A549 (cell line): ENCODE measurements around the gene LBX2. TPM values are rescaled to one million over a fixed set of nuclear protein-coding genes. Genes with fewer than 3 reads are reported as not detected.

ENCODE experiments used
- polyA plus RNA-seq, 4 experiments: library from polyadenylated mRNA; depleted of rRNA in 3 of 4; stranded (reverse); fragments of >200 nt; fragmentation: RNase III in 1 of 4; extraction: RNeasy Plus Mini Kit Qiagen cat#74134 plus additional on column Dnase treatment in 1 of 4; gene quantifications; 2 replicates in 3 of 4; 3 replicates in 1 of 4; pipeline ENCODE4 v1.2.3, GENCODE V29; 2011 to 2017

LBX2 gene
- polyA plus RNA-seq, 2 of the 4 experiments (the other 2 are of a cell fraction) = 0.84 to 2.4 TPM

Other genes starting within 250 kb of the LBX2 start
- gene SLC4A5, start 156.2 kb downstream of the LBX2 start, polyA plus RNA-seq (2011; rRNA removed) = 1.1 and 1.3 TPM in 2 replicates
- gene SLC4A5, start 156.2 kb downstream of the LBX2 start, polyA plus RNA-seq (2017; fragmentation: RNase III; extraction: RNeasy Plus Mini Kit Qiagen cat#74134 plus additional on column Dnase treatment) = 0.38 to 0.63 TPM (median 0.50 TPM) in 3 replicates
- 95.1 and 99.1 TPM in 2 replicates for gene DCTN1, start 119.3 kb downstream of the LBX2 start, polyA plus RNA-seq (2011; rRNA removed)
- gene DCTN1, start 119.3 kb downstream of the LBX2 start, polyA plus RNA-seq (2017; fragmentation: RNase III; extraction: RNeasy Plus Mini Kit Qiagen cat#74134 plus additional on column Dnase treatment) = 104 to 107 TPM (median 106 TPM) in 3 replicates
- 0.88 and 1.6 TPM in 2 replicates for gene C2orf81, start 78.0 kb downstream of the LBX2 start, polyA plus RNA-seq (2011; rRNA removed)
- gene C2orf81, start 78.0 kb downstream of the LBX2 start, polyA plus RNA-seq (2017; fragmentation: RNase III; extraction: RNeasy Plus Mini Kit Qiagen cat#74134 plus additional on column Dnase treatment) = 1.9 to 2.4 TPM (median 2.0 TPM) in 3 replicates
- gene WDR54, start 77.9 kb downstream of the LBX2 start, polyA plus RNA-seq (2011; rRNA removed) = 47.4 and 59.1 TPM in 2 replicates
- gene WDR54, start 77.9 kb downstream of the LBX2 start, polyA plus RNA-seq (2017; fragmentation: RNase III; extraction: RNeasy Plus Mini Kit Qiagen cat#74134 plus additional on column Dnase treatment) = 59.4 to 68.5 TPM (median 62.5 TPM) in 3 replicates
- 15.1 and 15.9 TPM in 2 replicates for gene RTKN, start 57.7 kb downstream of the LBX2 start, polyA plus RNA-seq (2011; rRNA removed)
- 15.6 to 21.2 TPM (median 20.1 TPM) in 3 replicates for gene RTKN, start 57.7 kb downstream of the LBX2 start, polyA plus RNA-seq (2017; fragmentation: RNase III; extraction: RNeasy Plus Mini Kit Qiagen cat#74134 plus additional on column Dnase treatment)
- 15.5 and 19.9 TPM in 2 replicates for gene INO80B, start 44.5 kb downstream of the LBX2 start, polyA plus RNA-seq (2011; rRNA removed)
- 66.8 to 74.6 TPM (median 74.3 TPM) in 3 replicates for gene INO80B, start 44.5 kb downstream of the LBX2 start, polyA plus RNA-seq (2017; fragmentation: RNase III; extraction: RNeasy Plus Mini Kit Qiagen cat#74134 plus additional on column Dnase treatment)
- 62.6 and 86.3 TPM in 2 replicates for gene WBP1, start 41.2 kb downstream of the LBX2 start, polyA plus RNA-seq (2011; rRNA removed)
- gene WBP1, start 41.2 kb downstream of the LBX2 start, polyA plus RNA-seq (2017; fragmentation: RNase III; extraction: RNeasy Plus Mini Kit Qiagen cat#74134 plus additional on column Dnase treatment) = 49.1 to 67.0 TPM (median 59.0 TPM) in 3 replicates
- 35.3 and 42.0 TPM in 2 replicates for gene MOGS, start 34.2 kb downstream of the LBX2 start, polyA plus RNA-seq (2011; rRNA removed)
- gene MOGS, start 34.2 kb downstream of the LBX2 start, polyA plus RNA-seq (2017; fragmentation: RNase III; extraction: RNeasy Plus Mini Kit Qiagen cat#74134 plus additional on column Dnase treatment) = 30.6 to 34.5 TPM (median 34.1 TPM) in 3 replicates
- 49.9 and 68.8 TPM in 2 replicates for gene MRPL53, start 26.9 kb downstream of the LBX2 start, polyA plus RNA-seq (2011; rRNA removed)
- gene MRPL53, start 26.9 kb downstream of the LBX2 start, polyA plus RNA-seq (2017; fragmentation: RNase III; extraction: RNeasy Plus Mini Kit Qiagen cat#74134 plus additional on column Dnase treatment) = 216 to 229 TPM (median 221 TPM) in 3 replicates
- 6.8 and 8.9 TPM in 2 replicates for gene CCDC142, start 16.6 kb downstream of the LBX2 start, polyA plus RNA-seq (2011; rRNA removed)
- 11.9 to 16.4 TPM (median 12.8 TPM) in 3 replicates for gene CCDC142, start 16.6 kb downstream of the LBX2 start, polyA plus RNA-seq (2017; fragmentation: RNase III; extraction: RNeasy Plus Mini Kit Qiagen cat#74134 plus additional on column Dnase treatment)
- gene TTC31, start 16.5 kb downstream of the LBX2 start, polyA plus RNA-seq (2011; rRNA removed) = 29.6 and 32.4 TPM in 2 replicates
- gene TTC31, start 16.5 kb downstream of the LBX2 start, polyA plus RNA-seq (2017; fragmentation: RNase III; extraction: RNeasy Plus Mini Kit Qiagen cat#74134 plus additional on column Dnase treatment) = 25.4 to 26.2 TPM (median 25.7 TPM) in 3 replicates
- gene PCGF1, start 8.1 kb upstream of the LBX2 start, polyA plus RNA-seq (2011; rRNA removed) = 53.6 and 55.3 TPM in 2 replicates
- gene PCGF1, start 8.1 kb upstream of the LBX2 start, polyA plus RNA-seq (2017; fragmentation: RNase III; extraction: RNeasy Plus Mini Kit Qiagen cat#74134 plus additional on column Dnase treatment) = 32.2 to 38.1 TPM (median 32.8 TPM) in 3 replicates
- gene TLX2, start 14.8 kb upstream of the LBX2 start, polyA plus RNA-seq (2011; rRNA removed) = 0.05 TPM in 1 of 2 replicates, not detected in the other
- gene TLX2, start 14.8 kb upstream of the LBX2 start, polyA plus RNA-seq (2017; fragmentation: RNase III; extraction: RNeasy Plus Mini Kit Qiagen cat#74134 plus additional on column Dnase treatment) = 0.37 to 0.58 TPM (median 0.39 TPM) in 3 replicates
- 0.39 and 0.42 TPM in 2 replicates for gene DQX1, start 26.6 kb upstream of the LBX2 start, polyA plus RNA-seq (2011; rRNA removed)
- gene DQX1, start 26.6 kb upstream of the LBX2 start, polyA plus RNA-seq (2017; fragmentation: RNase III; extraction: RNeasy Plus Mini Kit Qiagen cat#74134 plus additional on column Dnase treatment) = 0.09 to 0.21 TPM (median 0.15 TPM) in 3 replicates
- gene AUP1, start 30.1 kb upstream of the LBX2 start, polyA plus RNA-seq (2011; rRNA removed) = 129 and 181 TPM in 2 replicates
- gene AUP1, start 30.1 kb upstream of the LBX2 start, polyA plus RNA-seq (2017; fragmentation: RNase III; extraction: RNeasy Plus Mini Kit Qiagen cat#74134 plus additional on column Dnase treatment) = 160 to 164 TPM (median 163 TPM) in 3 replicates
- gene HTRA2, start 30.3 kb upstream of the LBX2 start, polyA plus RNA-seq (2011; rRNA removed) = 28.7 and 33.7 TPM in 2 replicates
- gene HTRA2, start 30.3 kb upstream of the LBX2 start, polyA plus RNA-seq (2017; fragmentation: RNase III; extraction: RNeasy Plus Mini Kit Qiagen cat#74134 plus additional on column Dnase treatment) = 33.6 to 36.5 TPM (median 34.0 TPM) in 3 replicates
- 0.30 and 0.40 TPM in 2 replicates for gene LOXL3, start 54.3 kb upstream of the LBX2 start, polyA plus RNA-seq (2011; rRNA removed)
- 0.27 to 0.53 TPM (median 0.31 TPM) in 3 replicates for gene LOXL3, start 54.3 kb upstream of the LBX2 start, polyA plus RNA-seq (2017; fragmentation: RNase III; extraction: RNeasy Plus Mini Kit Qiagen cat#74134 plus additional on column Dnase treatment)
- 3.7 and 4.0 TPM in 2 replicates for gene DOK1, start 55.1 kb upstream of the LBX2 start, polyA plus RNA-seq (2011; rRNA removed)
- gene DOK1, start 55.1 kb upstream of the LBX2 start, polyA plus RNA-seq (2017; fragmentation: RNase III; extraction: RNeasy Plus Mini Kit Qiagen cat#74134 plus additional on column Dnase treatment) = 3.2 to 5.1 TPM (median 5.0 TPM) in 3 replicates
- not detected in 2 replicates for gene M1AP, start 148.7 kb upstream of the LBX2 start, polyA plus RNA-seq (2011; rRNA removed)
- not detected in 3 replicates for gene M1AP, start 148.7 kb upstream of the LBX2 start, polyA plus RNA-seq (2017; fragmentation: RNase III; extraction: RNeasy Plus Mini Kit Qiagen cat#74134 plus additional on column Dnase treatment)
- gene SEMA4F, start 154.6 kb upstream of the LBX2 start, polyA plus RNA-seq (2011; rRNA removed) = 9.3 and 11.1 TPM in 2 replicates
- 7.6 to 8.5 TPM (median 8.3 TPM) in 3 replicates for gene SEMA4F, start 154.6 kb upstream of the LBX2 start, polyA plus RNA-seq (2017; fragmentation: RNase III; extraction: RNeasy Plus Mini Kit Qiagen cat#74134 plus additional on column Dnase treatment)